Measurements from ENCODE around the gene RAPGEF5.

The RAPGEF5 gene

GRCh38 chr7:22356701-22357310 lies at the start of gene RAPGEF5:
Gene RAPGEF5, minus strand, starts transcription at chr7:22357154. Its CDS starts 94 bp downstream, at chr7:22357060.
- DNase-seq, result peak; percentile 53

- no peak for DNase-seq
Observed at GRCh38 chr7:22406715-22407114, 49.8 kb upstream of the RAPGEF5 start.

GRCh38 chr7:22404421-22405023 lies 47.6 kb upstream of the RAPGEF5 start:
- DNase-seq, result no peak

- no peak for DNase-seq
Observed at GRCh38 chr7:22403344-22403743, 46.4 kb upstream of the RAPGEF5 start.

- no peak for DNase-seq
Observed at GRCh38 chr7:22402250-22402649, 45.3 kb upstream of the RAPGEF5 start.

- no peak for DNase-seq
Observed at GRCh38 chr7:22400936-22401553, 44.1 kb upstream of the RAPGEF5 start.

- no peak for DNase-seq
Observed at GRCh38 chr7:22400150-22400814, 43.3 kb upstream of the RAPGEF5 start.

GRCh38 chr7:22399546-22399945 lies 42.6 kb upstream of the RAPGEF5 start:
- DNase-seq, result no peak

GRCh38 chr7:22399091-22399490 lies 42.1 kb upstream of the RAPGEF5 start:
- no peak for DNase-seq

- no peak for DNase-seq
Observed at GRCh38 chr7:22397981-22398380, 41.0 kb upstream of the RAPGEF5 start.

GRCh38 chr7:22395222-22395621 lies 38.3 kb upstream of the RAPGEF5 start:
- no peak for DNase-seq

GRCh38 chr7:22394739-22395138 lies 37.8 kb upstream of the RAPGEF5 start:
- DNase-seq, result no peak

- DNase-seq, result no peak
Observed at GRCh38 chr7:22393913-22394729, 37.2 kb upstream of the RAPGEF5 start.

GRCh38 chr7:22390516-22390915 lies 33.6 kb upstream of the RAPGEF5 start:
- DNase-seq, result no peak

GRCh38 chr7:22389892-22390291 lies 32.9 kb upstream of the RAPGEF5 start:
- no peak for DNase-seq

- DNase-seq, result no peak
Observed at GRCh38 chr7:22387583-22387982, 30.6 kb upstream of the RAPGEF5 start.

GRCh38 chr7:22386865-22387264 lies 29.9 kb upstream of the RAPGEF5 start:
- no peak for DNase-seq

- no peak for DNase-seq
Observed at GRCh38 chr7:22386206-22386858, 29.4 kb upstream of the RAPGEF5 start.

- DNase-seq, result no peak
Observed at GRCh38 chr7:22385326-22385725, 28.4 kb upstream of the RAPGEF5 start.

- DNase-seq, result no peak
Observed at GRCh38 chr7:22380333-22380732, 23.4 kb upstream of the RAPGEF5 start.

GRCh38 chr7:22378199-22378980 lies 21.4 kb upstream of the RAPGEF5 start:
- DNase-seq, result no peak

GRCh38 chr7:22377703-22378102 lies 20.7 kb upstream of the RAPGEF5 start:
- peak; percentile 47 for DNase-seq
